HAP-1 (cell line): ENCODE data around the gene NVL.
"Not testable (repeated sequence)": the region's sequence is repeated elsewhere in the genome, so short reads cannot be mapped to it uniquely, and the experiment has no call there.

Source experiments
- DNase-seq, 2 experiments: peaks; one replicate each; pipeline ENCODE4 v3.0.0-alpha.2; 2016 to 2020; ENCODE audit warnings: low spot score in 2 of 2
- H3K27me3 ChIP-seq: fragments of 250-450 bp; sonication (Bioruptor Pico); 2 replicates; pipeline ENCODE4 v1.5.1; 2020; ENCODE audit warnings: low read depth, mild to moderate bottlenecking, moderate library complexity
- H3K36me3 ChIP-seq: fragments of 250-450 bp; sonication (Bioruptor Pico); replicated peaks from 2 replicates; pipeline ENCODE4 v1.5.1; 2020; ENCODE audit warnings: mild to moderate bottlenecking
- H3K4me1 ChIP-seq: fragments of 250-450 bp; sonication (Bioruptor Pico); 2 replicates; pipeline ENCODE4 v1.5.1; 2020; ENCODE audit warnings: mild to moderate bottlenecking
- H3K4me3 ChIP-seq: fragments of 250-450 bp; sonication (Bioruptor Pico); 2 replicates; pipeline ENCODE4 v1.5.1; 2020; ENCODE audit warnings: mild to moderate bottlenecking, moderate library complexity
- H3K9me3 ChIP-seq: fragments of 250-450 bp; sonication (Bioruptor Pico); 2 replicates; pipeline ENCODE4 v1.5.1; 2020; ENCODE audit warnings: mild to moderate bottlenecking, moderate library complexity
- in situ Hi-C: fragments of 300-500 bp; cut with MboI; formaldehyde crosslinking; loops from 3 replicates; pipeline ENCODE4 v1.14.3; 2020; ENCODE audit warnings: low sequenced_read_pairs, inconsistent platforms, mixed read lengths

The NVL gene

GRCh38 chr1:224352436-224353085, 22.6 kb upstream of the NVL start:
- in situ Hi-C loops, H3K9me3 ChIP-seq, H3K36me3 ChIP-seq, H3K27me3 ChIP-seq, DNase-seq, H3K4me3 ChIP-seq, H3K4me1 ChIP-seq: not testable (repeated sequence)

GRCh38 chr1:224349716-224350115, 19.7 kb upstream of the NVL start:
- not testable (repeated sequence) for DNase-seq, H3K9me3 ChIP-seq, H3K27me3 ChIP-seq, H3K4me1 ChIP-seq, H3K36me3 ChIP-seq, H3K4me3 ChIP-seq
- in situ Hi-C loops: loop anchor here (25.0 kb wide), 1 partner anchor 537 kb away; no protein-coding TSS in a partner anchor

DNA sequence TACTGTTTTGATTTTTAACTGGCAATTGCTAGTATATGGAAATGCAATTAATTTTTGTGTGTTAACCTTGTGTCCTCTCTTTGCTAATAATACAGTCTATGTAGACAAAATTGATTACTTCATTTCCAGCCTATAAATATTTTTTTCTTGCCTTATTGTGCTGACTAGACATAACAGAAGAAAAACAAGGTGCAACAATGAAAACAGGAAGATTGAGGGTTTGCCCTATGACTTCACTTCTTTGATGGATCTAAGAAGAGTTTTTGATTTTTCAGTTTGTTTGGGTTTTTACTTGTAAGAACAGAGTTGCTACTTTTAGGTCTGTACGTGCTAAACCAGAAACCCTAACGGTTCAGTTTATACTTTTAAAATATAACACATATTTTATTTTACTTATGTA, 18.2 kb upstream of the NVL start:
- H3K9me3 ChIP-seq: peaks cover 20% of the 10 kb centered on the region
- no peaks in the 10 kb centered on the region; the same call in 1 of the 2 replicates for H3K36me3 ChIP-seq
- no peaks in the 10 kb centered on the region for H3K27me3 ChIP-seq
- no peak for DNase-seq
- H3K4me1 ChIP-seq: no peaks in the 10 kb centered on the region
- no peak overlapping the region for H3K4me3 ChIP-seq
- in situ Hi-C loops: loop anchor here (25.0 kb wide), 1 partner anchor 536 kb away; no protein-coding TSS in a partner anchor

DNA sequence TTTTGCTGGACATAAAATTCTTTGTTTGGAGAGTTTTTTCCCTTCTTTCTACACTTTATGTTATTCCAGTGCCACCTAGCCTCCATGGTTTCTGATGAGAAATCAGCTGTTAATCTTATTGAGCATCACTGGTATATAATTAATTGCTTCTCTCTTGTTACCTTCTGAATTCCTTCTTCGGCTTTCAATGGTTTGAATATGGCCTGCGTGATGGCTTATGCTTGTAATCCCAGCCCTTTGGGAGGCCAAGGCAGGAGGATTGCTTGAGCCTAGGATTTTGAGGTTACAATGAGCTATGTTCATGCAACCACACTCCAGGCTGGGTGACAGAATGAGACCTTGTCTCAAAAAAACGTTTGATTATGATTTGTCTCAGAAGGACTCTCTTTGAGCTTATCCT, 13.7 kb upstream of the NVL start:
- Histone ChIP-seq H3K4me3 (no peak overlapping the region), H3K9me3 (peaks cover 20% of the 10 kb centered on the region), H3K36me3 (no peaks in the 10 kb centered on the region; the same call in 1 of the 2 replicates), H3K27me3 (no peaks in the 10 kb centered on the region), H3K4me1 (peaks cover 18% of the 10 kb centered on the region)
- in situ Hi-C loops: loop anchor here (25.0 kb wide), 1 partner anchor 531 kb away; no protein-coding TSS in a partner anchor
- no peak for DNase-seq

DNA sequence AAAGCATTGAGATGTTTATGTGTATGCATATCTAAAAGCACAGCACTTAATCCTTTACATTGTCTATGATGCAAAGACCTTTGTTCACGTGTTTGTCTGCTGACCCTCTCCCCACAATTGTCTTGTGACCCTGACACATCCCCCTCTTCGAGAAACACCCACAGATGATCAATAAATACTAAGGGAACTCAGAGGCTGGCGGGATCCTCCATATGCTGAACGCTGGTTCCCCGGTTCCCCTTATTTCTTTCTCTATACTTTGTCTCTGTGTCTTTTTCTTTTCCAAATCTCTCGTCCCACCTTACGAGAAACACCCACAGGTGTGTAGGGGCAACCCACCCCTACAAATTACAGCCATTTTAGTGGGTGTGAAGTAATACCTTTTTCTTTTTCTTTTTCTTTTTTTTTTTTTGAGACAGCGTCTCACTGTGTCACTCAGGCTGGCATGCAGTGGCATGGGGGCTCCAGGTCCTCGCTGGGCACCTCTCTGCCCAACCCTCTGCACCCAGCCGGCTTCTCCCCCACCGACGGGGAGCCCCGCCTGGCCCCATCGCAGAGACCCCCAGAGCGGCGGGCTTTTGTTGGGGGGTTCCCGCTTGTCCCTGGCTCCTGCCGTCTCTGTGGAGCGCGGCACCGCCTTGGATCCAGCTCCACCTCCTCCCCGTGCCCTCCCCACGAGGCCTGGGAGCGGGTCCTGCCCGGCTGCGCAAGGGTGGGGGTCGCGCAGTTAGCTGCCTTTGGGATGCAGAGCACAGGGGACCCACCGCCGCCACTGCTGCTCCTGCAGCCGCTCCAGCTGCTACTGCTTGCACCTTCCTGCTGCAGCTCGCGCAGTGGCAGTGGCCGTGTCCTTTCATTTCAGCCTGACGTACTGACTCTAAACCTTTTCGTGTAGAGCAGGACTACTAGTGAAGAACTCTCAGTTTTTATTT, 10.7 kb upstream of the NVL start:
- Histone ChIP-seq H3K9me3 (peaks cover 17% of the 10 kb centered on the region), H3K4me3 (peak overlapping the region; percentile 36), H3K4me1 (peaks cover 20% of the 10 kb centered on the region)
- H3K27me3 ChIP-seq, H3K36me3 ChIP-seq: not testable (repeated sequence)
- DNase-seq: peak; percentile 52 to 75
- in situ Hi-C loops: loop anchor here (25.0 kb wide), 1 partner anchor 528 kb away; no protein-coding TSS in a partner anchor

DNA sequence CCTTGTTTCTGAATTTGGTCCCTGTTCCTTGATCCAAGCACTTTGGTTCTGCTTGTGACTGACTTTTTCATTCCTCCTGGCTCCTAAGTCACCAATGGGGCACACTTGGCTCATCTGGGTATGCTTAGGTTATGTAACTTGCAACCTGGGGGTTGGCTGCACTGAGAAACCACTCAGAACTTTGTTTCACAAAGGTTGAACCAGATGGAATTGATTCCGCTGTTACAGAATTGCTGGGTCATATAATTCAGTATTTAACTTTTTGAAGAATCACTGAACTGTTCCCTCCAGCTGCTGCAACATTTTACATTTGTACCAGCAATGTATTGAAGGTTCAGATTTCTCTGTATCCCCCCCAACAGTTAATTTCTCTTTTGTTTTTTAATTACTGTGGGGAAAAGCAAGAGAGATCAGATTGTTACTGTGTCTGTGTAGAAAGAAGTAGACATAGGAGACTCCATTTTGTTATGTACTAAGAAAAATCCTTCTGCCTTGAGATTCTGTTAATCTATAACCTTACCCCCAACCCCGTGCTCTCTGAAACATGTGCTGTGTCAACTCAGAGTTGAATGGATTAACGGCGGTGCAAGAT, 9.6 kb upstream of the NVL start:
- DNase-seq: no peak
- H3K9me3 ChIP-seq: peaks cover 9% of the 10 kb centered on the region
- no peak overlapping the region for H3K4me3 ChIP-seq
- H3K4me1 ChIP-seq: peaks cover 20% of the 10 kb centered on the region
- H3K27me3 ChIP-seq: no peaks in the 10 kb centered on the region
- in situ Hi-C loops: loop anchor here (10.0 to 25.0 kb wide), 2 partner anchors 225 to 527 kb away; partner anchors contain the start of gene FBXO28
- H3K36me3 ChIP-seq: no peaks in the 10 kb centered on the region

GRCh38 chr1:224338150-224338838, 8.3 kb upstream of the NVL start:
- Histone ChIP-seq H3K36me3 (no peaks in the 10 kb centered on the region), H3K4me1 (peaks cover 20% of the 10 kb centered on the region), H3K27me3 (no peaks in the 10 kb centered on the region), H3K4me3 (no peak overlapping the region), H3K9me3 (no peaks in the 10 kb centered on the region; the same call in none of the 2 replicates)
- in situ Hi-C loops: loop anchor here (10.0 to 25.0 kb wide), 2 partner anchors 223 to 526 kb away; partner anchors contain the start of gene FBXO28
- DNase-seq: no peak

GRCh38 chr1:224333939-224334786, 4.2 kb upstream of the NVL start:
- in situ Hi-C loops: loop anchor here (10.0 to 25.0 kb wide), 2 partner anchors 219 to 522 kb away; partner anchors contain the start of gene FBXO28
- no peak for DNase-seq
- no peaks in the 10 kb centered on the region; the same call in 1 of the 2 replicates for H3K36me3 ChIP-seq

DNA sequence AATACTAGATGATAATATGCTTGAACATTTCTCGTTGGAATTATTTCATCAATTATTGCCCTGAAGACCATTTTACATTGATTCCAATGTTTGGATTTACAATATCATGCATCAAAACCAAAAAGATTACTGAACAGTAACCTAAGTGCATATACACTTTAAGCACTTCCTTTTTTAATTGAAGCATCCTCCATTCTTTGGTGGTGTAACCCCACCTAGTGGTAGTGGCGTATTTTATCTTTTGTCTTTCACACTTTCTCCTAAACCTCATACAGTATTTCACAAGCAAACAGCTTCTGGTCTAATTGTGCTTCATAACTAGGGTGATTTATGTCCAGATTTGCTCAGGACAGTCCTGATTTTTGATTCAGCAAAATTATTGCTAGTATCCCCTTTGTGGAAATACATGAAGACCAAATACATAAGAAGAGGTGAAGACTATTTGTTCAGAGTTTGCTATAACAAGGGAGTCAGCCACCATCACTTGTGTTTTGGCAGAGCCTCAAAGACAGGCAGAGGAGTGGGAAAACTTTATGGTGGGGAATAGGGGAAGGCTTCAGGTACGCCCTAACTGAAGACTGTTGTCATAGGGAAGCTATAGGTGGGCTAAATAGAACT, 3.4 kb upstream of the NVL start:
- peak; percentile 39 to 69 for DNase-seq
- no peaks in the 10 kb centered on the region for H3K9me3 ChIP-seq
- H3K4me3 ChIP-seq: no peak overlapping the region
- no peaks in the 10 kb centered on the region; the same call in 1 of the 2 replicates for H3K36me3 ChIP-seq
- H3K27me3 ChIP-seq: no peaks in the 10 kb centered on the region
- in situ Hi-C loops: loop anchor here (10.0 to 25.0 kb wide), 2 partner anchors 219 to 521 kb away; partner anchors contain the start of gene FBXO28
- H3K4me1 ChIP-seq: peaks cover 11% of the 10 kb centered on the region

More at GRCh38 chr1:224333939-224334786, 4.2 kb upstream of the NVL start:
- Histone ChIP-seq H3K9me3 (no peaks in the 10 kb centered on the region), H3K4me3 (no peak overlapping the region), H3K27me3 (no peaks in the 10 kb centered on the region), H3K4me1 (peaks cover 16% of the 10 kb centered on the region)

GRCh38 chr1:224331824-224332223, 1.9 kb upstream of the NVL start:
- no peak for DNase-seq
- Histone ChIP-seq H3K4me1 (peaks cover 12% of the 10 kb centered on the region), H3K36me3 (no peaks in the 10 kb centered on the region; the same call in 1 of the 2 replicates), H3K4me3 (no peak overlapping the region), H3K9me3 (no peaks in the 10 kb centered on the region), H3K27me3 (no peaks in the 10 kb centered on the region)
- in situ Hi-C loops: loop anchor here (10.0 to 25.0 kb wide), 2 partner anchors 217 to 520 kb away; partner anchors contain the start of gene FBXO28

DNA sequence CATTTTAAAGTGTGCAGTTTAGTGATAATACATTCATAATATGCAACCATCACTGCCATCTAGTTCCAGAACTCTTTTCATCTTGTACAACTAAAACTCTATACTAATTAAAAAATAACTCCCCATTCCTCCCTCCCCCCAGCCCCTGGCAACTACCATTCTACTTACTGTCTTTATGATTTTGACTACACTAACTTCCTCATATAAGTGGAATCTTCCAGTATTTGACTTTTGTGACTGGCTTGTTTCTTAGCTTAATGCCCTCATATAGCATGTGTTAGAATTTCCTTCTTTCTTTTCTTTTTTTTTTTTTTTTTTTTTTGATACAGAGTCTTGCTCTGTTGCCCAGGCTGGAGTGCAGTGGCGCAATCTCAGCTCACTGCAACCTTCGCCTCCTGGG, 1.4 kb upstream of the NVL start:
- H3K4me1 ChIP-seq: peaks cover 12% of the 10 kb centered on the region
- no peaks in the 10 kb centered on the region; the same call in 1 of the 2 replicates for H3K36me3 ChIP-seq
- H3K27me3 ChIP-seq: no peaks in the 10 kb centered on the region
- no peak for DNase-seq
- in situ Hi-C loops: loop anchor here (10.0 to 25.0 kb wide), 2 partner anchors 217 to 519 kb away; partner anchors contain the start of gene FBXO28
- no peak overlapping the region for H3K4me3 ChIP-seq
- no peaks in the 10 kb centered on the region for H3K9me3 ChIP-seq

DNA sequence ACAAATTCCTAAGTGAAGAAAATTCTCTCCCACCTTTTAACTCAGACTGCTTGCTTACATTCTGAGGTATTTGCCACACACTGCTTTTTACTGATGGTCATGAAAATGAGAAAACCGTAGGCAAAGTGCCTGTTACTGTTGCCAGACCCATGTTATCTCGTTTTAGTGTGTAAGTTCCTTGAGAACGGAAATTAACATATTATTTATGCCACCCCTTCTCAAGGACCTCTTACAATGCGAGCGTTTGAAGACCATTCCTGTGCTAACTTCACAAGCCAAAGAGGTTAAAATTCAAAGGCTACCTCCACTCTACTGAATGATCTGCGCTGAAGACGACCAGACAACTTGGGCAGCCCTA, 509 bp downstream of the NVL start:
- peak overlapping the region; percentile 91 for H3K4me3 ChIP-seq
- in situ Hi-C loops: loop anchor here (25.0 kb wide), 1 partner anchor 517 kb away; no protein-coding TSS in a partner anchor
- H3K9me3 ChIP-seq: no peaks in the 10 kb centered on the region
- no peaks in the 10 kb centered on the region for H3K27me3 ChIP-seq
- H3K36me3 ChIP-seq: peaks cover 5% of the 10 kb centered on the region
- H3K4me1 ChIP-seq: peaks cover 12% of the 10 kb centered on the region
- DNase-seq: no peak
